GM12801 (cell line): ENCODE measurements around the gene SMPDL3A.

Source experiments
- CTCF ChIP-seq: IDR thresholded peaks from one replicate; pipeline ENCODE4 v1.5.1; 2011; ENCODE audit warnings: control low read depth; ENCODE audit not compliant: insufficient read length; ENCODE audit errors: extremely low read depth

The SMPDL3A gene

GRCh38 chr6:122789182-122790027, at the start of gene SMPDL3A:
SMPDL3A (plus strand) TSS chr6:122789258; CDS start chr6:122789347, 89 bp downstream.
- TF ChIP-seq CTCF = no peak

- TF ChIP-seq CTCF = no peak
Observed at GRCh38 chr6:122740091-122740490, 49.0 kb upstream of the SMPDL3A start.

- TF ChIP-seq CTCF = no peak
Observed at GRCh38 chr6:122740936-122741335, 48.1 kb upstream of the SMPDL3A start.

GRCh38 chr6:122746688-122747087, 42.4 kb upstream of the SMPDL3A start:
- TF ChIP-seq CTCF = no peak

GRCh38 chr6:122747573-122747972, 41.5 kb upstream of the SMPDL3A start:
- TF ChIP-seq CTCF = no peak

GRCh38 chr6:122749451-122750050, 39.5 kb upstream of the SMPDL3A start:
- TF ChIP-seq CTCF = no peak

- no peak for TF ChIP-seq CTCF
Observed at GRCh38 chr6:122751326-122751725, 37.7 kb upstream of the SMPDL3A start.
